Caki2 (cell line): ENCODE measurements around the gene WDFY4. TPM values are rescaled to one million over a fixed set of nuclear protein-coding genes. Genes with fewer than 3 reads are reported as not detected.

ENCODE experiments used
- DNase-seq: peaks from one replicate; pipeline ENCODE4 v3.0.0-alpha.2; 2015; ENCODE audit warnings: low read depth
- in situ Hi-C: cut with HindIII; loops from 2 replicates; pipeline ENCODE4 v1.10.0; 2016; ENCODE audit warnings: low sequenced_read_pairs, low pct_unique_long_range_greater_than_20kb, mixed read lengths
- total RNA-seq: library from RNA; depleted of rRNA; stranded (reverse); fragments of >200 nt; shearing (Covaris generic); gene quantifications from 2 replicates; pipeline ENCODE4 v1.2.3, GENCODE V29; 2014; ENCODE audit warnings: low replicate concordance

WDFY4 gene
- total RNA-seq, 1 experiment from 2014 or later: not detected

DNA sequence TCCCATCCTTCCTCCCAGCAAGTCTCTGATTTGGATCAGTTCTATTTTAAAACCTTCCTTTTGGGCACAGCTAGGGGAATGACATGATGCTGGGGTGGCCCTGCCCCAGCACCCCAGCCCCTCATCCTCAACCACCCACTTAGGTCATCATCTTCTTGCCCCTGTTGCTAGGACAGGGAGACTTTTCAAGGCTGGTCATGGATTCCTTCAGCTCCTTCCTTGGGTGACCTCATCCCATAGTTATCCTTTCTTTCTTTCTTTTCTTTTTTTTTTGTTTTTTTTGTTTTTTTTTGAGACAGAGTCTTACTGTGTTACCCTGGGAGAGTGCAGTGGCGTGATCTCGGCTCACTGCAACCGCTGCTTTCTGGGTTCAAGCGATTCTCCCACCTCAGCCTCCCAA, 127.2 kb downstream of the WDFY4 start:
- DNase-seq: no peak
- in situ Hi-C loops: no loop called here

- no peak for DNase-seq
- in situ Hi-C loops: no loop called here
These were observed 128.6 kb downstream of the WDFY4 start for GRCh38 chr10:48813291-48813690.

GRCh38 chr10:48813825-48814224, 129.2 kb downstream of the WDFY4 start:
- in situ Hi-C loops: no loop called here

DNA sequence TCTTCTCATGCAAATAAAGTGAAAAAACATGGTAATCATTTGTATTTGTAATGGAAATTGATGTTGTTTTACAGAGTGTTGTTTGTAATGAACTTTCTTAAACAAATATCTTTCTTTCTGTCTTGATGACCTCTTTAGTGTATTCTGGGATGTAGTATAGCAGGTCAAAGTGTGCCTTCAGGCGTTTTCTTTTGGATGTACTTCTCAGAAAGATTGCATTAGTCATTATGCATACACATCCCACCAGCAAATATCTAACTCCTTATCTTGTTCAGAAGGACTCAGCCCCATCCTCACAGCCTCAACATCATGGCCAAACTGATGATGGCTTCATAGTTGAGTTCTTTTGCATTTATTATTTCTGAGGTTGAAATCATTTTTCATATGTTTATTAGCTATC, 130.3 kb downstream of the WDFY4 start:
- DNase-seq: no peak
- in situ Hi-C loops: no loop called here

More at GRCh38 chr10:48813825-48814224, 129.2 kb downstream of the WDFY4 start:
- no peak for DNase-seq

GRCh38 chr10:48817141-48817540, 132.5 kb downstream of the WDFY4 start:
- in situ Hi-C loops: no loop called here

DNA sequence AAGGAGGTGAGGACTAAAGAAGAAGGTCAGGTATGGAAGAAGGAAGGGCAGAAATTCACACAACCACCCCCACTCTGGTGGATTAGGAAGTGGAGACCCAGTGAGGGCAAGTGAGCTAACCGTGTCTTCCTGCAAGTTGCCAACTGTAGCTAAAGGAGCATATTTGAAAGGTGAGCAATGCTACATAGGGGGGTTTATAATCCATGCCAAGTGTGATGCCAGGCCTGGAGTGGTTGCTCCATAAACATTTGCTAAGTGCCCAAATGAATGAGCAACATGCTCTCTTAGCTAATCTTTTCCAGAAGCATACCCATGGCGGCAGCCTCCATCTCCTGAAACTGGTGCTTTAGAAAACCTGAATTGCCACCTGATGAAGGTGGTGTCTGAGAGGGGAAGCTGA, 133.4 kb downstream of the WDFY4 start:
- DNase-seq: no peak
- in situ Hi-C loops: no loop called here

More at GRCh38 chr10:48817141-48817540, 132.5 kb downstream of the WDFY4 start:
- DNase-seq: no peak

DNA sequence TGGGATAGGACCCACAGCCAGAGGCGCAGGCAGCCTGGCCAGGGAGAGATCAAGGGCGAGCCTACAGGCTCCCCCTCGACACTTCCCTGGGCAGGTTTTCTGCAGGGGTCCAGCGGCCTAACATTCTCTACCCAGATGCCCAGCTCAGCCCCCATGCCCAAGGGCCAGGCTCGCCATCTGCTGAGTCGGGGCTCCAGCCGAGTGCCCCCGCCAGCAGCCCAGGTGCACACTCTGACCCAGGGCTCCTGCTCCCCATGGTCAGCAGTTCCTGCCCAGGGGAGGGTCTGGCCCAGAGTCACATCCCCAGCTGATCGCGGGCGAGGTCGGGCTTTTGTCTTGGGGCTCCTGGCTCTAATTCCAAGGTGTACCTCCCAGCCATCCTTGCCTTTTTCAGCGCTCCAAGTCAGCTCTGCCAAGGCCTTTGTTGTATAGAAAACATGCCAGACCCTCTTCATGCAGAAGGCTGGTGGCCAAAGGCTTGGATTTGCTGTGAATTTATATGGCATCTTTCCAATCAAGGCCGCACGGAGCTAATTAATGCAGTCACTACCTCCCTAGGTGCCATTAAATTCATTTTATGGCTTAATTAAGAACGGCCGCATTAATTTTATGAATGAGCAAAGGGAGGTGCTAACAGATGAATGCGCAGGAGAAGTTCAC, 134.3 kb downstream of the WDFY4 start:
- in situ Hi-C loops: no loop called here

GRCh38 chr10:48819783-48820182, 135.1 kb downstream of the WDFY4 start:
- DNase-seq: no peak
- in situ Hi-C loops: no loop called here

More for the DNA sequence above, 134.3 kb downstream of the WDFY4 start:
- DNase-seq: no peak

- no peak for DNase-seq
- in situ Hi-C loops: no loop called here
These were observed 135.6 kb downstream of the WDFY4 start for GRCh38 chr10:48820231-48820630.

DNA sequence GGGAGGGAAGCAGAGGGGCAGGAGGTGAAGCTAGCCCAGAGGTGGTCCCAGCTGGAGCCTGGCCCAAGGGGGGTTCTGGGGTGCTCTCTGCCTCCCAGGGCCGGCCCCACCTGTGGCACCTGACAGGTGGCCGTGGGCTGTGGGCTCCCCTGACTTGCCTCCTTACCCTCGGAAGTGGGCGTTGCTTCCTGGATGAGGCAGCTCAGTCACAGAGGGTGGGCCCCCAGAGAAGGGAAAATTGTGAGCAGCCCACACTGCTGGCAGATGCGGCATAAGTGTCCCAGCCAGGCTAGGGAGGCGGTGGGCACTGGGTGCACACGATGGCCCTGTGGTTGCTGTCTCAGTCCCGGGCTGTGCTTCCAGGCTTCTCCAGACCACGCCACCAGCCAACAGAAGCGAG, 136.0 kb downstream of the WDFY4 start:
- DNase-seq: no peak
- in situ Hi-C loops: no loop called here

- no peak for DNase-seq
- in situ Hi-C loops: no loop called here
These were observed 136.4 kb downstream of the WDFY4 start for GRCh38 chr10:48821111-48821510.

DNA sequence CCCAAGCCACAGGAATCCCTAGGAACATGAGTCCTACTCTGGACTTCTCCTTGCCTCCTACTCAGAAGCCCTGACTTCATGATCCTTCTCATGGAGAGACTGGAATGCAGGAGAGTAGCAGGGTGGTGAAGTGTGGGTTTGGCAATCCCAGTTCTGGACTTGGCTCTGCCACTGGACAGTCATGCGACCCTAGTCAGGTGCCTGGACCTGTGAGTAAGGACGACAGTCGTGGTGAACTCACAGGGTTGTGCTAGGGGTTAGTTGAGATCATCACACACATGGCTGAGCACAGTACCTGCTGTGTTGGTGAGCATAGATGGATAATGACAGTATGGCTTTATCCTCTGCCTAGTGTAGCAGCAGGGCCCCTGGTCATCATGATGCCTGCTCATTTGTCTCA, 137.0 kb downstream of the WDFY4 start:
- DNase-seq: peak; percentile 14
- in situ Hi-C loops: no loop called here

GRCh38 chr10:48833674-48834073, 149.0 kb downstream of the WDFY4 start:
- in situ Hi-C loops: no loop called here
- DNase-seq: no peak

DNA sequence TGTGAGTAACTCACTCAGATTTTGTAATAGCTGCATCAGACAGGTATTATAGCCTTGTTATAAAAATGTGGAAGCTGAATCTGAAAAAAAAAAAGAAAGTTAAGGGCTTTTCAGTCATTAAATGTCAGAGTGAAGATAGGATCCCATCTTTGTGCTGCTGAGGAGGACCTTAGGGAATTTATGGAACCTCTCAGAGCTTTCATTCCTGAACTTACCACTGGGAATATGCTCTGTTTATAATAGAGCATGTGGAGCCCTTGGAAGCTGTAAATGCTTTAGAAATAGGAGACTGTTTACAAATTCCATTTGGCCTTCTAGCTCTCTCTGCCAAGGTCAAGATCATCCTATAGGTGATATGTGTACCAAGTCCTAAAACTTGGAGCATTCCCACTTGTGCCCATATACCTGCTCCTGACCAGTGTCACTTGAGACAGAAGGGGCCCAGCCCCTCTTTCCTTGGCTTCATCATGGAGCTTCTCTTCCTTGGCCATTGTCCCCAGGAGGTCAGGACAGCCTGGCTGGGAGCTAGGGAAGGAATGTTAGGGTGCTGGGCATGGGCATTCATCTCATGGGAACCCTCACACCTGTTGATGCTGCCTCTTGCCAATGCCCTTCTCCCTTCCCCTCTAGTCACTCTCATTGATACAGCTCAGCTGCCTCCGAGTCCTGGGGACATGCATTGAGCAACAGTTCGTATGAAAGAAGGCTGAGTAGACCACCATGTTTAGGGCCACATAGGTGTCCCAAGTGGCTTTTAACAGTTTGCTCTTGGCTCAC, 149.7 kb downstream of the WDFY4 start:
- in situ Hi-C loops: no loop called here
- DNase-seq: no peak

DNA sequence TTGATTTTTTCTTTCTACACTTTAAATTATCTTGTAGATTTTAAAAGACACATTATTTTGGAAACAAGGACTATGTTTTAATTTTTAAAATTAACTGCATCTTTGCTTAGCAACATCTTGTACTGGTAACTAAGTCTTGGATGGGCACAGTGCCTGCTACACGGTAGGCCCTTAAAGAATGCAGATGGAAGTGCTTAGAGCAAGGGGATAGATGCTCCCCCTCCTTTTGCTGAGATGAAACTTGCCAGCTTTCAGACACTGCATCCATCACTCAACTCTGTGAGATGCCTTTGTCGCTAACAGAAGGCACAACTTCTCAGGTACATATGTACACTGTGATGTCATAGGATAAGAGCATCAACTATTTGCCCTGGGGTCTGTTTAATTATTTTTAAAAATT, 151.1 kb downstream of the WDFY4 start:
- DNase-seq: no peak
- in situ Hi-C loops: no loop called here

- in situ Hi-C loops: no loop called here
- DNase-seq: no peak
These were observed 151.9 kb downstream of the WDFY4 start for GRCh38 chr10:48836605-48837004.

GRCh38 chr10:48838834-48839233, 154.2 kb downstream of the WDFY4 start:
- in situ Hi-C loops: no loop called here
- DNase-seq: no peak

- DNase-seq: no peak
These were observed 155.4 kb downstream of the WDFY4 start for GRCh38 chr10:48839809-48840679.

GRCh38 chr10:48842231-48842630, 157.6 kb downstream of the WDFY4 start:
- DNase-seq: no peak
- in situ Hi-C loops: no loop called here

More at GRCh38 chr10:48839809-48840679, 155.4 kb downstream of the WDFY4 start:
- in situ Hi-C loops: no loop called here
